Stimulated activated CD8-positive, alpha-beta memory T cell treated with anti-CD3 and anti-CD28 coated beads, Interleukin-12 subunit alpha, Interleukin-12 subunit beta, amount 100 ng/mL, for 24 hours (primary cell): Measurements from ENCODE around the gene DIPK1B.
"Not testable (repeated sequence)": the region's sequence is repeated elsewhere in the genome, so short reads cannot be mapped to it uniquely, and the experiment has no call there.

Source experiments
- DNase-seq: peaks from one replicate; pipeline ENCODE4 v3.0.0-alpha.2; 2020; ENCODE audit errors: extremely low read depth

Gene DIPK1B

DNA sequence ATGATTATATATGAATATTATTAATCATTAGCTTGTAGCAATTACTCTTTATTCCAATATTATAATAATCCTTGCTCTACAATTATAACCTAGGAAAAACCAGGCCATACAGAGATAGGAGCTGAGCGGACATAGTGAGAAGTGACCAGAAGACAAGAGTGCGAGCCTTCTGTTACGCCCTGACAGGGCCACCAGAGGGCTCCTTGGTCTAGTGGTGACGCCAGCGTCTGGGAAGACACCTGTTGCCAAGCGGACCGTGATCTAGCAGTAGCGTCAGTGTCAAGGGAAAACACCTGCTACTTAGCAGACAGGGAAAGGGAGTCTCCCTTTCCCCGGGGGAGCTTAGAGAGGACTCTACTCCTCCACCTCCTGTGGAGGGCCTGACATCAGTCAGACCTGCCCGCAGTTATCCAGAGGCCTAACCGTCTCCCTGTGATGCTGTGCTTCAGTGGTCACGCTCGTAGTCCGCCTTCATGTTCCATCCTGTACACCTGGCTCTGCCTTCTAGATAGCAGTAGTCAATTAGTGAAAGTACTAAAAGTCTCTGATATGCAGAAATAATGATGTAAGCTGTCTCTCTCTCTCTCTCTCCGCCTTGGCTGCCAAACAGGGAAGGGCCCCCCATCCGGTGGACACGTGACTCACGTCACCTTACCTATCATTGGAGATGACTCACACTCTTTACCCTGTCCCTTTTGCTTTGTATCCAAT is 54.2 kb downstream of the DIPK1B start:
- DNase-seq = not testable (repeated sequence)

DNA sequence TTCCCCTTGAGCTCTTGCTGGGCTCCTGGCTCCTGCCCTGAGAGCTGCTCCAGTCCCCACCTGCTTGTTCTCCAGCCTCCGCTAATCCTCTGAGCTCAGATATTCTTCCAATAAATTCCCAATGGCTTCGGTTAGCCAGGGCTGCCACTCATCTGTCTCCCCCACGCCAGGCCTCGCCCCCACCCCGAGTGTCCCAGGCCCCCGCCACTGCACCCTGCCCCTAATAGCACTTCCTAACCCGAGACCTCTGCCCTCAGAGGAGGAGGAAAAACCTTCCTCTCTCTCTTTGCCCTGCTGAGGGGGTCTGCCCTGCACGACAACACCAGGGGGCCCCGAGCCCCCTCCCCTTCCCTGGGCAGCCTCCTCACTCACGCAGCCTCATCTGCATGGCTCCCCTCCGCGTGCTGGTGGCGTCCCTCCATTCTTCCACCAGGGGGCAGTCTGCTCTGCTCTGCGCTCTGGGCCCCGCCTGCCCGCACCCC is 57.4 kb downstream of the DIPK1B start:
- no peak for DNase-seq

DNA sequence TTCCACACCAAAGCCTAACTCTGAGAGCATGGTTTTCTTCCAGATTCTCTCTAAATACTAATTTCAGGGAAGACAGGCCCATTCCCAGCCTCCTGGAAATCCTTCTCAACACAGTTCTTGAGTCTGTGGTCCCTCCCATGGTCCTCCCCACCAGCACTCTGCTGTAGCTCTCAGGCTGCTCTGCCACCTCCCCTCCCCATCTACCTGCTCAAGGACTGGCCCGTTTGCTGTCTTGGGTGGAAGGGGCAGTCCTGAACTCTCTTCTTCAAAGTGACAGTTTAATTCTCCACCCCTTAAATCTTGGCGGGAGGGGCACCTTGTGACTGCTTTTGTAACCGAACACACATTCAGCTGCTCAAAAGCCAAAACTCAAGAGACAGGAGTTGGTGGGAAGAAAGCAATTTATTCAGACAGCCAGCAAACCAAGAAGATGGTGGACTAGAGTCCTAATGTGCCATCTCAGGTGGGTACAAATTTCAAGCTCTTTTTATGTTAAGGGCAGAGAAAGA is 59.6 kb downstream of the DIPK1B start:
- no peak for DNase-seq

- no peak for DNase-seq
Measured at GRCh38 chr9:136773386-136774044, 61.1 kb downstream of the DIPK1B start.
